Measurements from ENCODE around the gene HOXC10. TPM values are rescaled to one million over a fixed set of nuclear protein-coding genes. Genes with fewer than 3 reads are reported as not detected.

Gene HOXC10
- total and polyA plus RNA-seq, 2 of the 8 experiments (the other 6 are each of a cell fraction or from before 2014, with no cell fraction given): not detected

GRCh38 chr12:54016051-54016450 is 31.1 kb downstream of the HOXC10 start:
- Histone ChIP-seq H3K56ac (replicated peaks; ENCODE audit: insufficient read length, low read depth, low read length) (no peak overlapping the region), H2AK5ac (ENCODE audit: low read depth, low read length) (no peak overlapping the region), H3K23me2 (ENCODE audit: low read depth, low read length) (peaks cover 3% of the 10 kb centered on the region; the same call in 1 of the 2 replicates), H3K79me2 (ENCODE audit: control insufficient read depth in 1 of 2, insufficient read depth in 2 of 2, low read length in 2 of 2) (no peaks in the 10 kb centered on the region), H3K9ac (replicated peaks in 1 of 4; ENCODE audit: extremely low read depth in 1 of 4, low read depth in 3 of 4, low read length in 3 of 4) (no peak overlapping the region), H3K27me3 (replicated peaks in 1 of 4; ENCODE audit: control insufficient read depth in 3 of 4, extremely low read depth in 1 of 4, insufficient read depth in 3 of 4, low read length in 3 of 4) (peaks cover 92 to 100% (median 99%) of the 10 kb centered on the region in 4 experiments), H4K91ac (replicated peaks; ENCODE audit: insufficient read length, low read length) (no peak overlapping the region), H3K23ac (ENCODE audit: insufficient read length) (no peak overlapping the region), H3K4me1 (replicated peaks in 1 of 4; ENCODE audit: control insufficient read depth in 3 of 4, insufficient read depth in 4 of 4, low read length in 3 of 4) (peaks cover 0 to 12% (median 3%) of the 10 kb centered on the region in 4 experiments; a peak in 5 of 7 replicates), H4K5ac (ENCODE audit: insufficient read length, low read depth, low read length) (no peak overlapping the region), H2BK120ac (replicated peaks; ENCODE audit: low read depth, low read length) (no peak overlapping the region), H2AFZ (ENCODE audit: low read length) (no peak overlapping the region), H3K14ac (ENCODE audit: insufficient read length) (no peak overlapping the region), H2BK20ac (ENCODE audit: low read length) (no peak overlapping the region), H3K27ac (ENCODE audit: low read depth, low read length) (no peak overlapping the region), H4K8ac (ENCODE audit: extremely low read depth, insufficient read depth, low read length) (no peak overlapping the region), H3K18ac (ENCODE audit: extremely low read depth, low read length) (no peak overlapping the region), H3K4ac (replicated peaks; ENCODE audit: insufficient read length, low read depth, low read length) (no peak overlapping the region), H2BK15ac (ENCODE audit: low read length) (no peak overlapping the region), H2BK5ac (ENCODE audit: low read depth, low read length) (no peak overlapping the region), H2BK12ac (ENCODE audit: low read depth, low read length) (no peak overlapping the region), H3K79me1 (ENCODE audit: low read depth, low read length) (no peaks in the 10 kb centered on the region), H3K36me3 (ENCODE audit: control insufficient read depth in 2 of 4, insufficient read depth in 4 of 4, low read length in 3 of 4) (no peaks in the 10 kb centered on the region; a peak in 1 of 8 replicates), H3K9me3 (ENCODE audit: insufficient read depth in 2 of 2, low read depth in 1 of 2, low read length in 1 of 2) (no peaks in the 10 kb centered on the region), H3K4me3 (ENCODE audit: extremely low read depth in 1 of 4, insufficient read depth in 2 of 4, low read depth in 3 of 4, low read length in 4 of 4) (no peak overlapping the region), H4K20me1 (replicated peaks in 1 of 2; ENCODE audit: control insufficient read depth in 1 of 2, insufficient read depth in 2 of 2, low read length in 2 of 2) (peaks cover 4 to 41% of the 10 kb centered on the region in 2 experiments), H3K4me2 (ENCODE audit: insufficient read depth in 1 of 2, low read depth in 2 of 2, low read length in 2 of 2) (peak overlapping the region in 1 of 2 experiments; percentile 28; a peak in 2 of 4 replicates)
- CTCF ChIA-PET (ENCODE audit: partially characterized antibody): interaction anchor here (0.7 to 3.8 kb wide), 7 partner anchors 9 to 192 kb away, joined by 3 to 50 read pairs (median 6); partner anchors contain the start of gene HOXC9
- WGBS, 2 experiments (ENCODE audit: extremely low coverage in 1 of 2, insufficient coverage in 1 of 2, insufficient read length in 1 of 2, insufficient replicate concordance in 2 of 2, low coverage in 1 of 2, low lambda C conversion rate in 2 of 2, missing lambda C conversion rate in 1 of 2): 41% methylated on average over 3 of the region's 3 CpGs; no CpG with 5 or more reads in 1 of the 2 experiments
- DNase-seq (ENCODE audit: low read depth in 1 of 2, low spot score in 2 of 2) (no peak), FAIRE-seq (no peak)
- peak; percentile 17 for TF ChIP-seq RNF2 (IDR thresholded peaks at IDR 0.05; ENCODE audit: borderline replicate concordance, low read depth, low read length, missing control alignments, poor library complexity, severe bottlenecking)
- TF ChIP-seq YY1 (IDR thresholded peaks at IDR 0.05; ENCODE audit: low read depth, low read length): no peak
- POLR2A ChIA-PET (ENCODE audit: partially characterized antibody): interaction anchor here (0.7 kb wide), 1 partner anchor 217 kb away, joined by 3 read pairs; no protein-coding TSS in a partner anchor
